ENCODE results near the gene USP17L11.
"Not testable (repeated sequence)": the region's sequence is repeated elsewhere in the genome, so short reads cannot be mapped to it uniquely, and the experiment has no call there.

Gene USP17L11

GRCh38 chr4:9215105-9215504 is at the start of gene USP17L11:
TSS of gene USP17L11 (plus strand) at chr4:9215405. CDS start at chr4:9215405, 0 bp downstream.
- not testable (repeated sequence) for DNase-seq

GRCh38 chr4:9165990-9166389 is 49.2 kb upstream of the USP17L11 start:
- not testable (repeated sequence) for DNase-seq

- not testable (repeated sequence) for DNase-seq
Measured at GRCh38 chr4:9169791-9170459, 45.3 kb upstream of the USP17L11 start, which contains the start of gene FAM90A26. TSS of gene FAM90A26 (plus strand) at chr4:9170409. CDS start at chr4:9173173, 2,764 bp downstream.

- DNase-seq = not testable (repeated sequence)
Measured at GRCh38 chr4:9210357-9210756, 4.8 kb upstream of the USP17L11 start, which contains the start of gene USP17L10. TSS of gene USP17L10 (plus strand) at chr4:9210657. CDS start at chr4:9210657, 0 bp downstream.

- DNase-seq = not testable (repeated sequence)
Measured at GRCh38 chr4:9214701-9215100, 504 bp upstream of the USP17L11 start.

GRCh38 chr4:9219852-9220251 is 4.6 kb downstream of the USP17L11 start, which contains the start of gene USP17L12:
TSS of gene USP17L12 (plus strand) at chr4:9220152. CDS start at chr4:9220152, 0 bp downstream.
- DNase-seq = not testable (repeated sequence)

GRCh38 chr4:9224596-9224995 is 9.4 kb downstream of the USP17L11 start, which contains the start of gene USP17L13:
TSS of gene USP17L13 (plus strand) at chr4:9224896. CDS start at chr4:9224896, 0 bp downstream.
- DNase-seq = not testable (repeated sequence)

GRCh38 chr4:9230249-9230648 is 15.0 kb downstream of the USP17L11 start:
- DNase-seq = not testable (repeated sequence)

GRCh38 chr4:9234085-9234484 is 18.9 kb downstream of the USP17L11 start, which contains the start of gene USP17L15:
TSS of gene USP17L15 (plus strand) at chr4:9234385. CDS start at chr4:9234385, 0 bp downstream.
- not testable (repeated sequence) for DNase-seq

- DNase-seq = not testable (repeated sequence)
Measured at GRCh38 chr4:9238461-9238860, 23.3 kb downstream of the USP17L11 start.

- not testable (repeated sequence) for DNase-seq
Measured at GRCh38 chr4:9243579-9243978, 28.4 kb downstream of the USP17L11 start, which contains the start of gene USP17L17. TSS of gene USP17L17 (plus strand) at chr4:9243879. CDS start at chr4:9243879, 0 bp downstream.

GRCh38 chr4:9247953-9248680 is 32.9 kb downstream of the USP17L11 start, which contains the start of gene USP17L18:
TSS of gene USP17L18 (plus strand) at chr4:9248630. CDS start at chr4:9248630, 0 bp downstream.
- DNase-seq = not testable (repeated sequence)

GRCh38 chr4:9253078-9253477 is 37.9 kb downstream of the USP17L11 start, which contains the start of gene USP17L19:
TSS of gene USP17L19 (plus strand) at chr4:9253378. CDS start at chr4:9253378, 0 bp downstream.
- not testable (repeated sequence) for DNase-seq

GRCh38 chr4:9257824-9258223 is 42.6 kb downstream of the USP17L11 start, which contains the start of gene USP17L20:
TSS of gene USP17L20 (plus strand) at chr4:9258124. CDS start at chr4:9258124, 0 bp downstream.
- not testable (repeated sequence) for DNase-seq

- not testable (repeated sequence) for DNase-seq
Measured at GRCh38 chr4:9262572-9262971, 47.4 kb downstream of the USP17L11 start, which contains the start of gene USP17L21. TSS of gene USP17L21 (plus strand) at chr4:9262872. CDS start at chr4:9262872, 0 bp downstream.

All from Kasumi-1 (cell line).